HepG2 (cell line): ENCODE measurements around the gene MRI1. TPM values are rescaled to one million over a fixed set of nuclear protein-coding genes. Genes with fewer than 3 reads are reported as not detected.

Source experiments
- ATAC-seq: fragments of 200-7000 bp; cut with Tn5 transposase; 3 replicates; pipeline ENCODE4 v1.9.1; 2020; ENCODE audit warnings: mild to moderate bottlenecking, moderate library complexity
- Bru-seq: library from RNA; stranded (reverse); fragments of 400-500 nt; gene quantifications from one replicate; lab custom pipeline; 2021; lab: Mats Ljungman, UMichigan
- BruChase-seq, 2 experiments: library from RNA; stranded (reverse); fragments of 400-500 nt; gene quantifications; one replicate each; lab custom pipeline; 2021; lab: Mats Ljungman, UMichigan
- BruUV-seq: library from RNA; stranded (reverse); fragments of 400-500 nt; replicated peaks from 2 replicates; lab custom pipeline; 2021; lab: Mats Ljungman, UMichigan
- CTCF ChIA-PET: fragments of 300-600 bp; formaldehyde crosslinking; extraction: SDS; loops from one replicate; lab custom pipeline; 2021; ENCODE audit warnings: low total read pairs, inconsistent platforms, low intra/inter-chr PET ratio; lab: Yijun Ruan, JAX
- POLR2A ChIA-PET: fragments of 350-600 bp; sonication (Branson Sonifier 250); formaldehyde crosslinking; loops from one replicate; lab custom pipeline; 2020; ENCODE audit warnings: antibody characterized with exemption, inconsistent platforms; lab: Yijun Ruan, JAX
- DNase-seq: peaks from one replicate; pipeline ENCODE4 v3.0.0-alpha.2; 2015; ENCODE audit warnings: low spot score
- FAIRE-seq: peaks from 3 replicates; lab custom pipeline; 2011; peaks lifted over from hg19 to GRCh38; lab: Jason Lieb, UNC
- H2AFZ ChIP-seq: one replicate; pipeline ENCODE4 v1.6.1; 2011; ENCODE audit warnings: low read length, inconsistent platforms
- H3K27ac ChIP-seq: fragments of 300-600 bp; 3 replicates; pipeline ENCODE4 v1.8.0; 2011; ENCODE audit warnings: mixed run types, mild to moderate bottlenecking, mixed read lengths, low read length, inconsistent platforms; ENCODE audit not compliant: insufficient read depth; ENCODE audit errors: extremely low read length
- H3K27me3 ChIP-seq, 2 experiments: fragments of 200-600 bp in 1 of 2; 2 replicates in 1 of 2; 3 replicates in 1 of 2; pipeline versions ENCODE4 v1.6.0 to v1.8.0; 2011; ENCODE audit warnings: low read length in 2 of 2, mild to moderate bottlenecking in 2 of 2, moderate library complexity in 2 of 2, inconsistent platforms in 1 of 2; ENCODE audit not compliant: insufficient read depth in 2 of 2, control insufficient read depth in 1 of 2
- H3K36me3 ChIP-seq, 2 experiments: fragments of 200-600 bp in 1 of 2; replicated peaks in 1 of 2; 2 replicates in 1 of 2; 3 replicates in 1 of 2; pipeline versions ENCODE4 v1.5.1 to v1.8.0; 2011; ENCODE audit warnings: low read length in 2 of 2, inconsistent platforms in 1 of 2; ENCODE audit not compliant: insufficient read depth in 2 of 2, control insufficient read depth in 1 of 2
- H3K4me1 ChIP-seq: 2 replicates; pipeline ENCODE4 v1.5.1; 2012; ENCODE audit warnings: low read length, inconsistent platforms; ENCODE audit not compliant: insufficient read depth
- H3K4me2 ChIP-seq: 2 replicates; pipeline ENCODE4 v1.6.0; 2011; ENCODE audit warnings: low read depth, low read length, inconsistent platforms
- H3K4me3 ChIP-seq, 3 experiments: fragments of 200-600 bp in 1 of 3; sonication (generic), shearing (Covaris generic) in 1 of 3; replicated peaks in 1 of 3; 2 replicates each; pipeline ENCODE4 v1.5.1; 2011 to 2016; ENCODE audit warnings: low read length in 3 of 3, inconsistent platforms in 2 of 3, low read depth in 2 of 3, mild to moderate bottlenecking in 2 of 3, control low read depth in 1 of 3, mixed read lengths in 1 of 3; ENCODE audit not compliant: insufficient read depth in 1 of 3
- H3K79me2 ChIP-seq: one replicate; pipeline ENCODE4 v1.6.1; 2011; ENCODE audit warnings: low read length, inconsistent platforms; ENCODE audit not compliant: insufficient read depth
- H3K9ac ChIP-seq: 2 replicates; pipeline ENCODE4 v1.6.0; 2011; ENCODE audit warnings: mild to moderate bottlenecking, low read depth, low read length, inconsistent platforms; ENCODE audit not compliant: insufficient read depth
- H3K9me3 ChIP-seq: 2 replicates; pipeline ENCODE4 v1.5.1; 2012; ENCODE audit warnings: mild to moderate bottlenecking, low read length
- H4K20me1 ChIP-seq: 2 replicates; pipeline ENCODE4 v1.6.0; 2011; ENCODE audit warnings: inconsistent platforms, mild to moderate bottlenecking, low read length, moderate library complexity; ENCODE audit not compliant: insufficient read depth
- GATAD2A ChIP-seq: IDR thresholded peaks from 2 replicates; pipeline ENCODE4 v1.6.1; 2016
- HDAC2 ChIP-seq: sonication (generic); formaldehyde crosslinking; IDR thresholded peaks from 2 replicates; pipeline ENCODE4 v1.4.0; 2020; ENCODE audit warnings: missing genetic modification reagents
- IKZF4 ChIP-seq: sonication (generic); formaldehyde crosslinking; IDR thresholded peaks from 2 replicates; pipeline ENCODE4 v1.5.1; 2020; ENCODE audit warnings: borderline replicate concordance, mild to moderate bottlenecking, low read depth, missing genetic modification reagents; ENCODE audit errors: not compliant biosample characterization
- KAT2B ChIP-seq: fragments of 150-350 bp; IDR thresholded peaks from 2 replicates; pipeline ENCODE4 v1.6.1; 2014; ENCODE audit warnings: low read depth, low read length, borderline replicate concordance
- MAX ChIP-seq: IDR thresholded peaks from 2 replicates; pipeline ENCODE4 v1.6.1; 2012; ENCODE audit warnings: inconsistent platforms
- MXI1 ChIP-seq: IDR thresholded peaks from 3 replicates; pipeline ENCODE4 v1.6.1; 2012; ENCODE audit warnings: low read depth, low read length, inconsistent platforms, borderline replicate concordance
- MYPOP ChIP-seq: sonication (generic); formaldehyde crosslinking; IDR thresholded peaks from 2 replicates; pipeline ENCODE4 v1.8.1; 2023; ENCODE audit warnings: mild to moderate bottlenecking, moderate library complexity, missing genetic modification reagents
- SETDB1 ChIP-seq: sonication (generic); formaldehyde crosslinking; IDR thresholded peaks from 2 replicates; pipeline ENCODE4 v1.5.1; 2020; ENCODE audit warnings: missing genetic modification reagents, mild to moderate bottlenecking, borderline replicate concordance
- SIN3B ChIP-seq: fragments of 150-350 bp; IDR thresholded peaks from 2 replicates; pipeline ENCODE4 v1.6.1; 2014; ENCODE audit warnings: low read length
- SP1 ChIP-seq, 2 experiments: fragments of 450-650 bp in 1 of 2; sonication (generic) in 1 of 2; formaldehyde crosslinking in 1 of 2; IDR thresholded peaks; 2 replicates each; pipeline versions ENCODE4 v1.4.0 to v1.6.1; 2016 to 2020; ENCODE audit warnings: missing genetic modification reagents in 1 of 2
- TRIM22 ChIP-seq: fragments of 450-650 bp; IDR thresholded peaks from 2 replicates; pipeline ENCODE4 v1.6.1; 2017
- ZKSCAN5 ChIP-seq: sonication (generic); formaldehyde crosslinking; IDR thresholded peaks from 2 replicates; pipeline ENCODE4 v1.5.1; 2020; ENCODE audit warnings: mild to moderate bottlenecking, missing genetic modification reagents
- ZNF432 ChIP-seq: sonication (generic); formaldehyde crosslinking; IDR thresholded peaks from 2 replicates; pipeline ENCODE4 v1.5.0; 2020; ENCODE audit warnings: missing genetic modification reagents, mild to moderate bottlenecking, borderline replicate concordance
- ZNF768 ChIP-seq: sonication (generic); formaldehyde crosslinking; IDR thresholded peaks from 2 replicates; pipeline ENCODE4 v1.4.0; 2020; ENCODE audit warnings: missing genetic modification reagents
- WGBS: methylation state at CpG from one replicate; pipeline ENCODE4 v1.1.6; 2017; ENCODE audit warnings: low lambda C conversion rate; 5-methylcytosine and 5-hydroxymethylcytosine counted together
- in situ Hi-C: cut with HindIII; loops from 2 replicates; pipeline ENCODE4 v1.10.0; 2017; ENCODE audit warnings: low pct_unique_long_range_greater_than_20kb; ENCODE audit not compliant: extremely low pct_ligation_motif_present
- intact Hi-C: fragments of 100-400 bp; cut with micrococcal nuclease; formaldehyde crosslinking; loops from one replicate; pipeline ENCODE4 v1.10.0; 2022; ENCODE audit not compliant: unreplicated experiment
- long read RNA-seq, 2 experiments: library from RNA in 1 of 2; library from polyadenylated mRNA in 1 of 2; stranded (forward) in 1 of 2; unstranded in 1 of 2; transcript quantifications; one replicate each; pipeline ENCODE4 v2.0.0, GENCODE V29; 2019 to 2022
- polyA minus RNA-seq, 3 experiments: library from RNA; depleted of rRNA, polyadenylated mRNA; stranded (reverse); fragments of >200 nt; gene quantifications; 2 replicates each; pipeline ENCODE4 v1.2.3, GENCODE V29; 2011; ENCODE audit warnings: low replicate concordance in 1 of 3
- polyA plus RNA-seq, 8 experiments: library from polyadenylated mRNA; depleted of rRNA in 3 of 8; stranded (reverse) in 7 of 8; unstranded in 1 of 8; fragments of >200 nt; fragmentation: Illumina TruSeq in 4 of 8; extraction: Trizol in 4 of 8; gene quantifications; 2 replicates each; pipeline versions ENCODE4 v1.2.1 to v1.2.3, GENCODE V29; 2011 to 2016; ENCODE audit warnings: low read depth in 4 of 8, missing spikeins in 1 of 8, mixed read lengths in 1 of 8; ENCODE audit not compliant: insufficient read depth in 1 of 8
- total RNA-seq, 5 experiments: library from RNA; depleted of rRNA; stranded (reverse); fragments of >200 nt; fragmentation: Illumina TruSeq; extraction: Trizol; gene quantifications; 2 replicates each; pipeline ENCODE4 v1.2.3, GENCODE V29; 2016; ENCODE audit warnings: low read depth in 1 of 5

Gene MRI1
- total RNA-seq (2016; rRNA removed; fragmentation: Illumina TruSeq; extraction: Trizol): 15.3 and 20.1 TPM in 2 replicates
- 2.2 and 3.3 TPM in 2 replicates for total RNA-seq (2016; cell fraction: cytosol; rRNA removed; fragmentation: Illumina TruSeq; extraction: Trizol; ENCODE audit: low read depth)
- total RNA-seq (2016; cell fraction: insoluble cytoplasmic fraction; rRNA removed; fragmentation: Illumina TruSeq; extraction: Trizol): 15.0 and 19.2 TPM in 2 replicates
- 5.4 and 5.5 TPM in 2 replicates for total RNA-seq (2016; cell fraction: membrane; rRNA removed; fragmentation: Illumina TruSeq; extraction: Trizol)
- total RNA-seq (2016; cell fraction: nucleus; rRNA removed; fragmentation: Illumina TruSeq; extraction: Trizol): 16.8 and 19.8 TPM in 2 replicates
- polyA plus RNA-seq (2011; rRNA removed): 20.6 and 27.7 TPM in 2 replicates
- 11.3 and 15.1 TPM in 2 replicates for polyA plus RNA-seq (2011; cell fraction: cytosol; rRNA removed)
- polyA plus RNA-seq (2011; cell fraction: nucleus; rRNA removed): 130 and 140 TPM in 2 replicates
- 9.3 and 11.3 TPM in 2 replicates for polyA plus RNA-seq (2012)
- 2.0 and 2.1 TPM in 2 replicates for polyA plus RNA-seq (2016; cell fraction: cytosol; fragmentation: Illumina TruSeq; extraction: Trizol; ENCODE audit: low read depth)
- 14.4 and 15.2 TPM in 2 replicates for polyA plus RNA-seq (2016; cell fraction: insoluble cytoplasmic fraction; fragmentation: Illumina TruSeq; extraction: Trizol; ENCODE audit: low read depth)
- 3.7 TPM in 2 replicates for polyA plus RNA-seq (2016; cell fraction: membrane; fragmentation: Illumina TruSeq; extraction: Trizol; ENCODE audit: low read depth)
- polyA plus RNA-seq (2016; cell fraction: nucleus; fragmentation: Illumina TruSeq; extraction: Trizol; ENCODE audit: insufficient read depth, low read depth): 38.8 and 42.1 TPM in 2 replicates
- 31.0 and 50.1 TPM in 2 replicates for polyA minus RNA-seq (2011; rRNA and poly(A)+ RNA removed; ENCODE audit: low replicate concordance)
- 12.0 and 12.5 TPM in 2 replicates for polyA minus RNA-seq (2011; cell fraction: cytosol; rRNA and poly(A)+ RNA removed)
- polyA minus RNA-seq (2011; cell fraction: nucleus; rRNA and poly(A)+ RNA removed): 12.9 and 13.9 TPM in 2 replicates
- Bru-seq, nascent RNA: percentile 49 among the genes with signal in this experiment
- BruChase-seq, experiment 1, labeled RNA remaining after a 6-hour chase: percentile 61 among the genes with signal in this experiment
- BruChase-seq, experiment 2, labeled RNA remaining after a 2-hour chase: percentile 56 among the genes with signal in this experiment
- long read RNA-seq, experiment 1, partial matches to known transcripts: 0 of 3 reads
- long read RNA-seq, experiment 1, other reads (novel, unspliced or antisense): 1 of 3 reads
- long read RNA-seq, experiment 2, partial matches to known transcripts: 0 of 20 reads
- long read RNA-seq, experiment 2, other reads (novel, unspliced or antisense): 19 of 20 reads

- H4K20me1 ChIP-seq: no peaks in the 10 kb centered on the region
- peak within 1 kb of the TSS; percentile 67 for H3K27ac ChIP-seq
- CTCF ChIA-PET: no interaction called here
- peaks cover 0 to 8% of the 10 kb centered on the region in 2 experiments; a peak in 2 of 5 replicates for H3K36me3 ChIP-seq
- POLR2A ChIA-PET: interaction anchor here (0.9 to 2.1 kb wide), 6 partner anchors 10 to 98 kb away, joined by 3 to 21 read pairs (median 5); partner anchors contain the start of gene C19orf53
- H3K9me3 ChIP-seq: no peaks in the 10 kb centered on the region
- peak within 1 kb of the TSS; percentile 91 for H3K9ac ChIP-seq
- in situ Hi-C loops: loop anchor here (25.0 kb wide), 1 partner anchor 298 kb away; the partner anchor contains the start of genes MISP3 and PALM3
- H3K4me3 ChIP-seq: peak within 1 kb of the TSS; percentile 75 to 87 (median 76)
- peaks cover 7% of the 10 kb centered on the region for H3K79me2 ChIP-seq
- FAIRE-seq (no peak), ATAC-seq (peak; percentile 76), DNase-seq (peak; percentile 39)
- no peaks in the 10 kb centered on the region for H3K27me3 ChIP-seq
- WGBS: 20% methylated on average over 20 of the region's 67 CpGs
- intact Hi-C loops: no loop called here
- H3K4me1 ChIP-seq: peaks cover 32% of the 10 kb centered on the region
- TSS peak; percentile 97 for BruUV-seq
- H3K4me2 ChIP-seq: peak within 1 kb of the TSS; percentile 98
- no peak within 1 kb of the TSS for H2AFZ ChIP-seq
- TF ChIP-seq IKZF4 (CRISPR knock-in tag): peak; percentile 85
- TF ChIP-seq HDAC2: no peak
- no peak for TF ChIP-seq SETDB1
- TF ChIP-seq TRIM22: no peak
- TF ChIP-seq GATAD2A: peak; percentile 26; the same call in 1 of the 2 replicates
- peak; percentile 12; the same call in 1 of the 2 replicates for TF ChIP-seq MYPOP
- no peak for TF ChIP-seq ZNF432
- no peak for TF ChIP-seq ZKSCAN5
- peak; percentile 63; the same call in 1 of the 3 replicates for TF ChIP-seq MXI1
- TF ChIP-seq MAX: peak; percentile 46; the same call in 1 of the 2 replicates
- TF ChIP-seq ZNF768 (CRISPR knock-in tag): peak; percentile 18; the same call in 1 of the 2 replicates
- TF ChIP-seq SP1 (IDR thresholded peaks at IDR 0.05): no peak
- peak; percentile 67 for TF ChIP-seq SP1 (CRISPR knock-in tag; IDR thresholded peaks at IDR 0.05)
- TF ChIP-seq KAT2B: no peak
- no peak for TF ChIP-seq SIN3B
These were observed at the start of gene MRI1 for GRCh38 chr19:13764101-13764807. TSS of gene MRI1 (plus strand) at chr19:13764522. CDS start at chr19:13764589, 67 bp downstream.
